NCI-H526 treated with DMSO at 0.1 percent for 48 hours (cell line): ENCODE data around the gene TAX1BP1.
"Not testable (repeated sequence)": the region's sequence is repeated elsewhere in the genome, so short reads cannot be mapped to it uniquely, and the experiment has no call there.

Experiments used
- DNase-seq: peaks from one replicate; lab custom pipeline; 2025; lab: John Stamatoyannopoulos, UW

Gene TAX1BP1

GRCh38 chr7:27843584-27844305, 103.8 kb downstream of the TAX1BP1 start:
- DNase-seq: no peak

- DNase-seq: no peak
These were observed 106.4 kb downstream of the TAX1BP1 start for GRCh38 chr7:27846388-27846787.

- no peak for DNase-seq
These were observed 110.6 kb downstream of the TAX1BP1 start for GRCh38 chr7:27850531-27850930.

- not testable (repeated sequence) for DNase-seq
These were observed 116.9 kb downstream of the TAX1BP1 start for GRCh38 chr7:27856703-27857485.

- DNase-seq: no peak
These were observed 120.8 kb downstream of the TAX1BP1 start for GRCh38 chr7:27860800-27861199.

- no peak for DNase-seq
These were observed 121.8 kb downstream of the TAX1BP1 start for GRCh38 chr7:27861747-27862146.

GRCh38 chr7:27863880-27864279, 123.9 kb downstream of the TAX1BP1 start:
- no peak for DNase-seq

- no peak for DNase-seq
These were observed 126.3 kb downstream of the TAX1BP1 start for GRCh38 chr7:27866256-27866655.

GRCh38 chr7:27866828-27867672, 127.1 kb downstream of the TAX1BP1 start:
- DNase-seq: no peak

- no peak for DNase-seq
These were observed 128.2 kb downstream of the TAX1BP1 start for GRCh38 chr7:27868131-27868550.

- DNase-seq: no peak
These were observed 129.1 kb downstream of the TAX1BP1 start for GRCh38 chr7:27869056-27869455.

GRCh38 chr7:27870595-27870994, 130.6 kb downstream of the TAX1BP1 start:
- DNase-seq: no peak

- DNase-seq: no peak
These were observed 131.1 kb downstream of the TAX1BP1 start for GRCh38 chr7:27871086-27871485.

GRCh38 chr7:27871866-27872265, 131.9 kb downstream of the TAX1BP1 start:
- DNase-seq: no peak

- no peak for DNase-seq
These were observed 132.7 kb downstream of the TAX1BP1 start for GRCh38 chr7:27872356-27873275.

- no peak for DNase-seq
These were observed 134.3 kb downstream of the TAX1BP1 start for GRCh38 chr7:27873981-27874957.

GRCh38 chr7:27875061-27875460, 135.1 kb downstream of the TAX1BP1 start:
- no peak for DNase-seq

- DNase-seq: no peak
These were observed 135.9 kb downstream of the TAX1BP1 start for GRCh38 chr7:27875832-27876231.

- no peak for DNase-seq
These were observed 136.8 kb downstream of the TAX1BP1 start for GRCh38 chr7:27876756-27877155.
